ENCODE data around the gene RABL2B.

RABL2B gene

GRCh38 chr22:50739279-50739691 is 44.2 kb downstream of the RABL2B start:
- no peak for DNase-seq (ENCODE audit: low spot score)
- no peak for FAIRE-seq

GRCh38 chr22:50738649-50739227 is 44.7 kb downstream of the RABL2B start:
- DNase-seq (ENCODE audit: low spot score) (no peak), FAIRE-seq (no peak)

- FAIRE-seq: no peak
- DNase-seq (ENCODE audit: low spot score): no peak
These were observed 45.4 kb downstream of the RABL2B start, which contains the start of gene ACR for GRCh38 chr22:50737728-50738648. Gene ACR (plus strand): TSS chr22:50738204. CDS start chr22:50738236, 32 bp downstream.

- DNase-seq (ENCODE audit: low spot score): no peak
- FAIRE-seq: no peak
These were observed 47.8 kb downstream of the RABL2B start for GRCh38 chr22:50735739-50736030.

- DNase-seq (ENCODE audit: low spot score): no peak
- FAIRE-seq: no peak
These were observed 48.3 kb downstream of the RABL2B start for GRCh38 chr22:50734986-50735738.

GRCh38 chr22:50734343-50734771 is 49.1 kb downstream of the RABL2B start:
- DNase-seq (ENCODE audit: low spot score): no peak
- no peak for FAIRE-seq

- FAIRE-seq (peak; percentile 79), DNase-seq (ENCODE audit: low spot score) (no peak)
These were observed 49.7 kb downstream of the RABL2B start for GRCh38 chr22:50733521-50734342.

- FAIRE-seq (peak; percentile 30), DNase-seq (ENCODE audit: low spot score) (no peak)
These were observed 50.8 kb downstream of the RABL2B start for GRCh38 chr22:50732681-50733080.

- DNase-seq (ENCODE audit: low spot score) (peak; percentile 72), FAIRE-seq (peak; percentile 84)
These were observed 51.4 kb downstream of the RABL2B start for GRCh38 chr22:50731811-50732624.

- FAIRE-seq (peak; percentile 32), DNase-seq (ENCODE audit: low spot score) (no peak)
These were observed 52.3 kb downstream of the RABL2B start for GRCh38 chr22:50730941-50731661.

GRCh38 chr22:50730013-50730891 is 53.2 kb downstream of the RABL2B start:
- DNase-seq (ENCODE audit: low spot score) (no peak), FAIRE-seq (peak; percentile 52)

GRCh38 chr22:50729391-50730012 is 53.9 kb downstream of the RABL2B start:
- no peak for DNase-seq (ENCODE audit: low spot score)

GRCh38 chr22:50728523-50728931 is 54.9 kb downstream of the RABL2B start:
- no peak for DNase-seq (ENCODE audit: low spot score)
- no peak for FAIRE-seq

More at GRCh38 chr22:50729391-50730012, 53.9 kb downstream of the RABL2B start:
- no peak for FAIRE-seq

- no peak for FAIRE-seq
- no peak for DNase-seq (ENCODE audit: low spot score)
These were observed 55.5 kb downstream of the RABL2B start for GRCh38 chr22:50727678-50728522.

GRCh38 chr22:50726643-50727340 is 56.6 kb downstream of the RABL2B start:
- no peak for DNase-seq (ENCODE audit: low spot score)
- no peak for FAIRE-seq

GRCh38 chr22:50725597-50725996 is 57.8 kb downstream of the RABL2B start:
- no peak for DNase-seq (ENCODE audit: low spot score)
- FAIRE-seq: no peak

GRCh38 chr22:50724616-50725015 is 58.8 kb downstream of the RABL2B start:
- FAIRE-seq (no peak), DNase-seq (ENCODE audit: low spot score) (no peak)
